Suppressor macrophage treated with lipopolysaccharide for 4 hours (primary cell): ENCODE data around the gene ACAP2.
"Not testable (repeated sequence)": the region's sequence is repeated elsewhere in the genome, so short reads cannot be mapped to it uniquely, and the experiment has no call there.

Experiments
- DNase-seq: peaks from one replicate; pipeline ENCODE4 v3.0.0-alpha.2; 2020

The ACAP2 gene

DNA sequence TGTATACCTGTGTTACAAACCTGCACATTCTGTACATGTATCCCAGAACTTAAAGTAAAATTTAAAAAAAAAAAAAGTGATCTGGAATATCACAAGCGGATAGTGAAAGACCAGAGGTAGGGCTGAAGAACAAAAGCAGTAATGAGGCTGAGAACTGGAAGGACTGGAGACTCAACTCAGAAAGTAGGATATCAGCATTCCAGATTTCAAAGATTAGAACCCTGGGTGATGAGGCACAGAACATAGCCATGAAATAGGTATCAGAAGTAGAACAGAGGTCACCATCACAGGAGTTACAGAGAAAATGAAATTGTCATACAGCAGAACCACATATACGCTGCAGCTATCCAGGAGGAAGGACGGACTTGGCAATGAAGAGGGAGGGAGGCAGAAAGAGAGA, 56.1 kb downstream of the ACAP2 start:
- no peak for DNase-seq

DNA sequence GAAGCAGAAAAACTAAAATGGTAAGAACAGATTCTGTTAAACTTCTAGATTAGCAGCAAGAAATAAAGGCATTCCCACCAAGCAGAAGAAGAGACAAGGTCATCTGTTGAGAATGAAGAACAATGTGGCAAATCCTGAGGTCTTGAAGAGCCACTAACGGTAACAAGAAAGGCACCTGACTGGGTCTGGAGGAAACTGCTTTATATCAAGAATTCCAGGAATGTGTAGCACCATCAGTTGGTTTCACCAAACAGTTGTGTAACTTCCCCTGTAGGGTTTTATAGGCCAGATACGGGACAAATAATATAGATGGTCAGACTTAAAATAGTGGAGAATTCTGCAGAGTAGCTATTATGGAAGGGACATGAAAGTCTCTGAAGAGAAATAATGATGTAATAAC, 57.3 kb downstream of the ACAP2 start:
- DNase-seq: no peak

DNA sequence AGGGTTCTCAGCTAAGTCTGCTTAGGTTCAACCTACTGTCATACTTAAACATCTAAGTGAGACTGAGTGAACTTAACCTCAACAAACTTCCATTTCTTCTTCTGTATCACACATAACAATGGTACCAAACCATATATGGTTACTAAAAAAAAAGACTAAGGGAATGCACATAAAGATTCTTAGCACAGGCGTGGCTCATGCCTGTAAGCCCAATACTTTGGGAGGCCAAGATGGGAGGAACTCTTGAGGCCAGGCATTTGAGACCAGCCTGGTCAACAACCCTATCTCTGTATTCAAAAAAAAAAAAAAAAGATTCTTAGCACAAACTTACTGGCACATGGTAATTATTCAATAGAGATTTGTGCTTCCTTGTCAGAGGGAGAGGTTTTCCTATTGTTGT, 57.9 kb downstream of the ACAP2 start:
- no peak for DNase-seq

DNA sequence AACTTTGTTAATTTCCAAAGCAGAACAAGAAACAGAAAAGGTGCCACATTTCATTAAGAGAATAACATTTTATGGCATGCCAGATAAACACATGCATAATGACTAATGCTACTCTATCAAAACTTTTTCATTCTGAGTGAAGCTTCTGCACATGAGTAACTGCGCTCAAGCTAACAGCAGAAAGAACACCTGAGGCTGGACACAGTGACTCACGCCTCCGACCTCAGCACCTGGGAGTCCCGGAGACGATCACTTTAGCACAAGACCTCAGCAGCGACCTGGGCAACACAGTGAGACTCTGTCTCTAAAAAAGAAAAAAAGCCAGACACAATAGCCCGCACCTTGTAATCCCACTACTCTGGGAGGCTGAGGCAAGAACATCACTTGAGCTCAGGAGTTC, 70.6 kb downstream of the ACAP2 start:
- no peak for DNase-seq

DNA sequence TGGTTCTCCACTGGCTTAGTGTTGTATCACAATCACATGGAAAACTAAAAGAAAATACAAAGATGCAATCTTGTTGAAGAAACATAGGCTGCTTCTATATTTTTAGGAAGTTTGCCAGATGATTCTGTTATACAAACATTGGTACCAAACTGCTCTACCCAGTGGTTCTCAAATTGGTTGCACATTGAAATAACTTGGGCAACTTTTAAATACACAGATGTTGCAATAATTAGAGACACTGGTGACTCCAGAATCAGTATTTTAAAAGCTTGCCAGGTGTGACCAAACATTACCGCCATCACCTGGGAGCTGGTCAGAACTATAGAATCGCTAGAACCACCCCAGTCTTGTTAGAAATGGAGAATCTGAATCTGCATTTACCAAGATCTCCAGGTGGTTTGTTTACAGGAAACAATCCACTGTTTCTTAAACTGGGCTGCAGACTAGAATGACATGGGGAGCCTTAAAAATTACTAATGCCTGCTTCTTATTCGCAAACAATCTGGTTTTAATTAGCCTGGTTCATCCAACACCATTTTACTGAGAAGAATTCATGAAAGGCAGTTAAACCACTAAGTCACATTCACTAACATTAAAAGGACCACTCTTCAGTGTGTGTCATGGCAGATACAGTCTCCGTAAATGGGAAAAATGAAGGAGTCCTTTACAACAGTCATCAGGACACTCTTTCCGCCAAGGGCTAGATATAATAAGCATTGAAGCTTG, 76.5 kb downstream of the ACAP2 start:
- DNase-seq: no peak

DNA sequence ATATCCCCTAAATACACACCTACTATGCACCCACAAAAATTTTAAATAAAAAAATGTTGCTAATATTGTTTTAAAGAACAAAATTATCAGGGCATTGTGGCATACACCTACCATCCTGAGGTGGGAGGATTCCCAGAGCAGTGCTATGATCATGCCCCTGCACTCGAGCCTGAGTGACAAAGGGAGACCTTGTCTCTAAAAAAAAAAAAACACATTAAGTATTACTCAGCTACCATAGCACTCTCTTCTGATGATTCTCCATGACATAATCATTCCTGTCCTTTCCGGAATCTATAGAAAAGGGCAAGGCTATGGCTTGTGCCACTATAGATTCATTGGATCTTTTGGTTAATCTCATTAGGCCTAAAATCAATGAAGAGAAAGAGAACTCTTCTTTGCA, 77.4 kb downstream of the ACAP2 start:
- DNase-seq: no peak

DNA sequence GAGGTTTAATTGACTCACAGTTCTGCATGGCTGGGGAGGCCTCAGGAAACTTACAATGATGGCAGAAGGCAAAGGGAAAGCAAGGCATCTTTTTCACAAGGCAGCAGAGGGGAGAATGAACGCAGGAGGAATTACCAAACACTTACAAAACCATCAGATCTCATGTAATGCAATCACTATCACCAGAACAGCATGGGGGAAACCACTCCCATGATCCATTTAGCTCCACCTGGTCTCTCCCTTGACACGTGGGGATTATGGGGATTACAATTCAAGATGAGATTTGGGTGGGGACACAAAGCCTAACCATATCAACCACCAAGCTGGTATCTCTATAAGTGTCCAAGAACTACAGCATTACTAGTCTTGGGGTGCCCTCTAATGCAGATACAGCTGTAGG, 85.0 kb downstream of the ACAP2 start:
- not testable (repeated sequence) for DNase-seq

DNA sequence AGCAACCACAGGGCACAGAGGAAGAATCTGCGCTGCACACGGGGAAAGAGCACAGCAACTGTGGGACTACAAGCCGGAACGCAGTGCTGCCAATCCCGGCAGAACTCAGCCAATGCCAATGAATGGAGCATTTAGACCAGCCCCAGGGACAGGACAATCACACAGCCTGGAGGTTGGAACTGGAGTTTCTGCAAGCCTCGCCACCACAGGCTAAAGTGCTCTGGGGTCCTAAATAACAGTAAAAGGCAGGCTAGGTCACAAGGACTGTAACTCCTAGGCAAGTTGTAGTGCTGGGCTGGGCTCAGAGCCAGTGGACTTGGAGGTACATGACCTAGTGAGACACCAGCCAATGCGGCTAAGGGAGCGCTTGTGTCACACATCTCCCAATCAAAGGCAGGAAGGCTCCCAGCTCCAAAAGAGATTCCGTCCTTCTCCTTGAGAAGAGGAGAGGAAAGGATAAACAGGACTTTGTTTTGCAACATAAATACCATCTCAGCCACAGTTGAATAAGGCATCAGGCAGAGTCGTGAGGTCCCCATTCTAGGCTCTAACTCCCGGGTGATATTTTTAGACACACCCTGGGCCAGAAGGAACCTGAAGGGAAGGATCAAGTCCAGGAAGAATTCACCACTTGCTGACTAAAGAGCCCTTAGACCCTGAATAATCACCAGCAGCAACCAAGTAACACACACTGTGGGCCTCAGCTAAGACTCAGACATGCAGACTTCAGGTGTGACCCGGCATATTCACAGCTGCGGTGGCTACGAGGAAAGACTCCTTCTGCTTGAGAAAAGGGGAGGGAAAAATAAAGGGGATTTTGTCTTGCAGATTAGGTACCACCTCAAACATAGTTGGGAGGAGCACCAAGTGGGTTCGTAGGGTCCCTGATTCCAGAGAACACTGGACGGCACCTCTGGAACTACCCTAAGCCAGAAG, 86.4 kb downstream of the ACAP2 start:
- no peak for DNase-seq

DNA sequence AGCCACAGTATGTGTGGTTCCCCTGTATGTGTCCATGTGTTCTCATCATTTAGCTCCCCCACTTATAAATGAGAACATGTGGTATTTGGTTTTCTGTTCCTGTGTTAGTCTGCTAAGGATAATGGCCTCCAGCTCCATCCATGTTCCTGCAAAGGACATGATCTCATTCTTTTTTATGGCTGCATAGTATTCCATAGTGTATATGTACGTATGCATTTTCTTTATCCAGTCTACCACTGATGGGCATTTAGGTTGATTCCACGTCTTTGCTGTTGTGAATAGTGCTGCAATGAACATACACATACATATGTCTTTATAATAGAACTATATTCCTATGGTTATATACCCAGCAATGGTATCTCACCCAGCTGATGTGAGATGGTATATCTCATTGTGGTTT, 88.8 kb downstream of the ACAP2 start:
- DNase-seq: not testable (repeated sequence)

DNA sequence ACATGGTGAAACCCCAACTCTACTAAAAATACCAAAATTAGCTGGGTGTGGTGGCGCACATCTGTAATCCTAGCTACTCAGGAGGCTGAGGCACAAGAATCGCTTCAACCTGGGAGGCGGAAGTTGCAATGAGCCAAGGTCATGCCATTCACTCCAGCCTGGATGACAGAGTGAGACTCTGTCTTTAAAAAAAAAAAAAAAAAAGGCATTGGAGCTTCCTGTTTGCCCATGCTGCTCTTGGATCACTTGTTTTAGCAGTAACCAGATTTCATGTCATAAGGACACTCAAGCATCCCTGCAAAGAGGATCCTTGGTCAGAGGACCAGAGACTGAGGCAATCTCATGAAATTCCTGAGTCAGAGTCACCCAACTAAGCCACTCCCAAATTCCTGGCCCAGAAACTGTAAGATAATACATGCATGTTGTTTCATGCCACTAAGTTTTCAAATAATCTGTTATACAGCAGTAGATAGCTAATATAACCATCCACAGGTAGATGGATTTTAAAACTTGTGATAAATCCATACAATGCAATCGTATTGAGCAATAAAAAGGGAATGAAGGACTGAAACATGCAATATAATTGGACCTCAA, 89.8 kb downstream of the ACAP2 start:
- peak; percentile 68 for DNase-seq

DNA sequence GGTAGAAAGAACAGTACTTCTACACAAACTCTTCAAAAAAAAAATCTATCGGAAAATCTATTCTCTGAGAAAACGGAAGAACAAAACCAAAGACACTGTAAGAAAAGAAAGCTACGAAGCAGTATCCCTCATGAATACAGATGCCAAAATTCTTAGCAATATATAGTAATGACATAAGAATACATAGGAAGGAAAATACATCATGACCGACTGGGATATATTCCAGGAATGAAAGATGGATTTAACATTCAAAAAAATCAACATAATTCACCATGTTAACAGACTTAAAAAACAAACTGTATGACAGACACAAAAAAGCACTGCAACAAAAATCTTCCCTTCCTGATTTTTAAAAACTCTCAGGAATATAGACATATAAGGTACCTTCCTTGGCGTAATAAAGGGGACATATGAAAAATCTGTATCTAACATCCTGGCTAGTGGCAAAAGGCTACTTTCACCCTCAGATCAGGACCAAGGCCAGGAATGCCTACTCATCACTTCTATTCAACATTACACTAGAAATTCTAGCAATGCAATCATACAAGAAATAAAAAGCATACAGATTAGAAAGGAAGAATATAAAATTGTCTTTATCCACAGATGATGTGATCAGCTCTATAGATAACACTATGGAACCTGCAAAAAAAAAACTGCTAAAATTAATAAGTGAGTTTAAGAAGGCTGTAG, 94.2 kb downstream of the ACAP2 start:
- no peak for DNase-seq

DNA sequence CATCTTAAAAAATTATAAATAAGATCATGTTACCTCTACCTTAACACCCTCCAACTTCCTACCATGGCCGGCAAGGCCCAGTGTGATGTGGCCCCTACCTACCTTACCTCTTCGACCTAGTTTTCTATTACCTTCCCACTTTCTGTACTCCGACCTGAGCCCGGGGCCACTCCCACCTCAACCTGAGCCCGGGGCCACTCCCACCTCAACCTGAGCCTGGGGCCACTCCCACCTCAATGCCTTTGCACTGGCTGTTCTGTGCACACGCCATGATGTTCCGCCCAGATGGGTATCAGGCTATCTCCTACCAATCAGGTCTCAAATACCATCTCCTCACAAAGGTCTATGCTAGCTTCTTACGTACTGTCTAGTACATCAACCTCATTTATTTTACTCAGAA, 105.1 kb downstream of the ACAP2 start:
- DNase-seq: no peak

DNA sequence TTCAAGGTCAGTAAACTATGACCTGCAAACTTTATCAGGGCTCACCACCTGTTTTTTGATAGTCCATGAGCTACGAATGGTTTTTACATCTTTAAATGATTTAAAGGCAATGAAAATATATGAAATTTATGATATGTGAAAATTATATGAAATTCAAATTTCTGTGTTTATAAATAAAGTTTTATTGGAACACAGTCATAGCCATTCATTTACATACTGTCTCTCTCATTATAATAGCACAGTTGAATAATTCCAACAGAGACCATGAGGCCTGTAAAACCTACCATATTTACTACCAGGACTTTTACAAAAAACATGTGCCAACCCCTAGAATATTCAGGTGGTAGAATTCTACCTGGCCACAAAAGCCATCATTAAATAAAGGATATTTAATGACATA, 107.9 kb downstream of the ACAP2 start:
- DNase-seq: no peak

DNA sequence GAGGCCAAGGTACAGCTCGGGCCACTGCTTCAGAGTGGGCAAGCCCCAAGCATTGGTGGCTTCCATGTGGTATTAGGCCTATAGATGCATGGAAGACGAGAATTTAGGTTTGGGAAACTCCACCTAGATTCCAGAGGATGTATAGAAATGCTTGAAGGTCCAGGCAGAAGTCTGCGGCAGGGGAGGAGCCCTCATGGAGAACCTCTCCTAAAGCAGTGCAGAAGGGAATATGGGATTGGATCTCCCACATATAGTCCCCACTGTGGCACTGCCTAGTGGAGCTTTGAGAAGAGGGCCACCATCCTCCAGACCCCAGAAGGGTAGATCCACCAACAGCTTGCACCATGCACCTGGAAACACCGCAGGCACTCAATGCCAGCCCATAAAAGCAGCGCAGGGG, 123.8 kb downstream of the ACAP2 start:
- DNase-seq: no peak

DNA sequence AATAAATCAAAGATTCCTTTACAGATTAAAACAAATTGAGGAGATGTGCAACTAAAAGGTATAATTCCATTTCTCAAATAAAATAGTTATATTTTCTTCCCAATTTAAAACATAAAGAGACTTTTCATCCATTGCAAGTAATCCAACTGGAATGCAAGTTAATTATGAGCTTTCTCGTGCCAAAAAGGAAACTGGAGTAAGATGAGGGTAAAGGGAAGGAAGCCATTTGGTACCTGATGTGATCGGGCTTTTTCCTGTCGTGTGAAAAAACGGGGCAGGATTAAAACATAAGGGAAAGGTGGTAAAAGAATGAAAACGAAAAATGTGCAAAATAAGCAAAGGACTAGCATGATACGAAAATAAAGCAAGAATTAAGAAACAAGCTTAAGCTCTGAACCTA, 130.1 kb downstream of the ACAP2 start:
- DNase-seq: no peak

DNA sequence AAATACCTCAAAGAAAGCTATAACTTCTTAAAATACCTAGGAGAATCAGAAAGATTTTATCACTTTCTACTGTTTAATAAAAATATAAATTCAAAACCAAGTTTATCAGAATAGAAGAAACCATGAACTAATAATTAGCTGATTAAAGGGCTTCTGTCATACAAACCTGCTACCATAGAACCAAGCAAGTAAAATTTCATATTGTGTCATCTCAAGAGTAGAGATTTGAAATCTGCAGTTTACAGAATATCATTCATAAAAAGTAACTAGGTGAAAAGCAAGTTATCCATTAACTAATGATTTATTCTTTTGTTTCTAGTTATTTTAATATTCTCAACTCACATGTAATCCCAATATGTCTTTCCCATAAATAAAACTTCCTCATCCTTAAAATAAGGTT, 135.1 kb downstream of the ACAP2 start:
- no peak for DNase-seq

DNA sequence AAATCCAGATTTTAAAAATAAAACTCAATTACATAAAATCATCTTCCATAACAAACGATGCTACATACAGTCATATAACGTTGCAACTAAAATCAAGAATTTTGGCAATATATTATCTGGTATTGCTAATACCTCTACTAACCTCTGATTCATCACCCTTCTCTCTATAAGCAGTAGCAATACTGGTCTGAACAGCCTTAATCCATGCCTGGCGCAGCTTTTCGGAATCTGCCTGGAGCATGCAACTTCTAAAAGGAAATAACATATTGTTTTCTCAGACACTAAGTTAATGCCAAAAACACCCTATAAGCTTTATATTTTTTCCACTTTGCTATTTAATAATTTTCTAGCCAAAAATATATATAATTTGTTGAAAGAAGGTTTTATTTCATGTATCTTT, 136.5 kb downstream of the ACAP2 start:
- no peak for DNase-seq

DNA sequence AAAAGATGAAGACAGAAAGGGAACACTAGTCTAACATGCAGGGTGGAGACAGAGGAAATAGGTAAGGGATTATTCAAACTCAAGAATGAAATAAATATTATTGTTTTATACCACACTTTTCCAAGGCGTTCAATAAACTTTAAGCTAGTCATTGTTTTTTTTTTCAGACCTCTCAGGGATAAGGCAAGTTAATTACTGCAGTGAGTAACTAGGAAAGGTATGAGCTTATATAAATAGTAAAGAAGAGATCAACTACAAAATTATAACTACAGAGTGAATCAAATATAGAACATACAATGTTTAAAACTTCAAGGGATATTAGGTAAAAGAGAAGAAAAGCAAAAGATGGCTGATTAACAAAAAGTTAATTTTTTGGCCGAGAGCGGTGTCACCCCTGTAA, 140.4 kb downstream of the ACAP2 start:
- no peak for DNase-seq

DNA sequence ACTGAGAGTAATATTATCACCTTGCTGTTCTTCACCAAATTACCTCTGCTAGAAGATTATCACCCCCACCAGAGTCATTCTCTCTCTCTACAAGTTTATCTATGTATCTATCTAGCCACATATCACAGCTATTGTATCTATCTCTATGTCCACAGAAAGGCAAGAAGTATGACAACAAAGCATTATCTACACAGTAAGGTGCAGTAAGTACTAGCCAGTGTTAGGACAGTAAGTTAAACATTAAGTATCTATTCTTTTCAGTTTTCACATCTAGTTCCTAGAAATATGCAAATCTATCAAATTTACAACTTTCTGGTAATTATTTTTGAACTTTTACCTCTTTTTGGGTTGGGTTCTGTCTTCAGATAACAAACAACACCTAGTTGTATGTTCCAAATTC, 145.4 kb downstream of the ACAP2 start:
- no peak for DNase-seq

DNA sequence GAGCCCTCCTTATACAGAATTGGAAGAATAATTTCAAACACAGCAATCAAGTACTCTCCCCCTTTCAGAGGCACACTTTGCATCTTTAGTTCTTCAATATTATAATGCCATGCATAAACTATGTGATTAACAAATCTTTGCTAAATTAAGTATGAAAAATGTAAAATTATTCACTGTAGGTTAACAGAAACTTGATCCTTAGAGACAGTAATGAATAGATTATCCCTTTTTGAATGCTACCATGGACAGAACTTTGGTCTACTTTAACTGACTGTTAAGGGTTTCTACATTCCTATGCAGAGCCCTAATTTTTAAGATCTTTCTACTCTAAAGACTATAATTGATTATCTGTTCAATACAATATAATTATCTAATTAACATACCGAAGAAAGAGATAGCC, 146.2 kb downstream of the ACAP2 start:
- DNase-seq: no peak

DNA sequence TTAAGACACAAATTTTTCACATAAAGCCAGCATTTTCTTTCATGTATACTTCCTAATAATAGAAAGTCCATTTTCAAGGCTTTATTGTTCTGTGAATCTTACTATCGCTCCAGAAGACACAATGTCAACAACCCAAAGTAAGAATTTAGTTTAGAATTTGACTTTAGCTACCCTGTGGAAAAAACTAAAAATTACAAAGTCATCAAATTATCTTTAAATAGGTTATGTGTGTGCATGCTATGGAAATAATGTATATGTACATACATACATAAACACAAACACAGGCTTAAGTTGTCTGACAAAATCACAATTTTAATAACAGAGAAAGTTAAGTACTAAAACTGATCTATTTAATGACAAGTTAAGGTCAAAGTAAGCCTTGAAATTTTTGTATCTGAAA, 151.7 kb downstream of the ACAP2 start:
- DNase-seq: no peak

DNA sequence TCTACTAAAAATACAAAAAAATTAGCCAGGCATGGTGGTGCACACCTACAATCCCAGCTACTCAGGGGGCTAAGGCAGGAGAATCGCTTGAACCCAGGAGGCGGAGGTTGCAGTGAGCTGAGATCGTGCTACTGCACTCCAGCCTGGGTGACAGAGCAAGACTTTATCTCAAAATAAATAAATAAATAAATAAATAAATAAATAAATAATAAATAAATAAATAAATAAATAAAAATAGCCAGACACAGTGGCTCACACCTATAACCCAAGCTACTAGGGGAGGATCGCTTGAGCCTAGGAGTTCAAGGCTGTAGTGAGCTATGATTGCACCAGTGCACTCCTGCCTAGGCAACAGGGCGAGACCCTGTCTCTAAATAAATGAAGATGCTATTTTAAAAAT, 152.2 kb downstream of the ACAP2 start:
- not testable (repeated sequence) for DNase-seq

DNA sequence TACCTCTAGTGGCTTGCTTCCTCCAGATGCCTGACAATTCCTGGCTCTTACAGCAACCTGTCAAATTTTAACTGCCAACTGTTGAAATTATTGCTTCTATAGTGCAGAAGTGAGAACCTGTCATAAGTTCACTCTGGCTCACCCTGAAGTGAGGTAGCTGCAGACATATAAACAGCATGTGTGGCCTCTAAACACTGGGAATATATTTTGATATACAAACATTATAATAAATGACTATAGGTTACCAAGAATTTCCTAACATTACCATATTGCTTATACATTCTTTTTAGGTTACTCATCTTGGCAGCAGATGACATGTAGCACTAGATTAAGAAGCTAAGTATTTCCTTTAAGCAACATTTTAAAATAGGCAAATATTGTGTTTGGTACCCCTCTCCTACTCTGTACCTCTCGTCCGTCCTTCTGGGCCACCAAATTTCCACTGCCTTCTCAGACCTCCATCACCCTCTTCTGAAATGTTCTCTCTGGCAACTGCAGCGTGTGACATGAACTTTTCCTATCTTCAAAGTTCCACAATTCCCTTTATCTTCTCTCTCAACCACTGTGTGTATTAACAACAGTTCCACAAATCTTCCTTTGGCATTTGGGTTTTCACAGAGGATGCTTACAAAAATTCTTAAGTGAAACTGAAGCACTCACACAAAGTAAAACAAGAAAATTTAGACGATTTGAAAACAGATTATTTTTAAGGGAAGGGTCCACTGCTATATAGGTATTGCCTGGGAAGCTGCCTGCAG, 156.5 kb downstream of the ACAP2 start:
- DNase-seq: no peak
